Left colon (tissue), 2 donors: ENCODE data around the gene AP5S1. TPM values are rescaled to one million over a fixed set of nuclear protein-coding genes. Genes with fewer than 3 reads are reported as not detected.
"Not testable (repeated sequence)": the region's sequence is repeated elsewhere in the genome, so short reads cannot be mapped to it uniquely, and the experiment has no call there.

ENCODE experiments used
- ATAC-seq: fragments of 200-7000 bp; cut with Tn5 transposase; one replicate; pipeline ENCODE4 v1.9.1; 2020; ENCODE audit warnings: mild to moderate bottlenecking, moderate library complexity
- DNase-seq, 2 donors: peaks; one replicate each; pipeline ENCODE4 v3.0.0-alpha.2; 2020
- intact Hi-C, 2 donors: fragments of 100-400 bp; cut with DNase I in 1 of 2; cut with micrococcal nuclease in 1 of 2; formaldehyde crosslinking; loops; one replicate each; pipeline versions ENCODE4 v1.11.2 to v1.14.0; 2022; cut with DNase I, micrococcal nuclease
- total RNA-seq, 2 donors: library from RNA; stranded (reverse); fragmentation: NEBNext Ultra II Directional; extraction: Animal tissue kit (Norgen Biotek cat#: 25700); gene quantifications; one replicate each; pipeline ENCODE4 v1.2.1, GENCODE V29; 2021
- donor health status: DM: no; HTN: no; CAD: no.
- donor health status: DM: yes; HTN: yes; CAD: no.

Gene AP5S1
- total RNA-seq, 2 donors from 2014 or later = 14.2 to 19.3 TPM

DNA sequence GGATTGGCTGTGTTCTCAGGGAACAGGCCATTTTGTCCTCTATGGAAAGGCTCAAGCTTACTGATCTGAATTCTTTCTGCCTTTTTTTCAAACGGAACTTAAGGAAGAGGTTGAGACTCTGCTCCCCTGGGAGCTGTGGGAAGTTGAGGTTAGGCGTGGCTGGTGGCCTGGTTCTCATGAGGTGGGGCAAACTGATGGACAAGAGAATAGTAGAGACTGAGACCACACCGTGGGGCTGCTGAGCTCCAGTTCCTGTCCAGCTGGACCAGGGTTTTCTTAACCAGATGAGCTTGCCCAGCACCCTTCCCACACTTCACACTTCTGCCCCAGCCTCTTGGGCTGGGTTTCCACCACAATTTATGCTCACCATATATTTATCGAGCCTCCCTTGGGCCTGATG, 6.1 kb downstream of the AP5S1 start:
- DNase-seq (no peak), ATAC-seq (no peak)
- intact Hi-C loops = no loop called here

DNA sequence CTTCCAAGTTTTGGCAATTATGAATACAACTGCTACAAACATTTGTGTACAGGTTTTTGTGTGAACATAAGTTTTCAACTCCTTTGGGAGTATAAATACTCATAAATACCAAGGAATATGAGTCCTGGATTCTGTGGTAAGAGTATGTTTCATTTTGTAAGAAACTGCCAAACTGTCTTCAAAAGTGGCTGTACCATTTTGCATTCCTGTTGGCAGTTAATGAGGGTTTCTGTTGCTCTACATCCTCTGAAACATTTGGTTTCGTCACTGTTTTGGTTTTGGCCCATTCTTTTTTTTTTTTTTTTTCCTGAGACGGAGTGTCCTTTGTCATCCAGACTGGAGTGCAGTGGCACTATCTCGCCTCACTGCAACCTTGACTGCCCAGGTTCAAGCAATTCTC, 8.5 kb downstream of the AP5S1 start:
- intact Hi-C loops = no loop called here
- DNase-seq (no peak), ATAC-seq (no peak)

DNA sequence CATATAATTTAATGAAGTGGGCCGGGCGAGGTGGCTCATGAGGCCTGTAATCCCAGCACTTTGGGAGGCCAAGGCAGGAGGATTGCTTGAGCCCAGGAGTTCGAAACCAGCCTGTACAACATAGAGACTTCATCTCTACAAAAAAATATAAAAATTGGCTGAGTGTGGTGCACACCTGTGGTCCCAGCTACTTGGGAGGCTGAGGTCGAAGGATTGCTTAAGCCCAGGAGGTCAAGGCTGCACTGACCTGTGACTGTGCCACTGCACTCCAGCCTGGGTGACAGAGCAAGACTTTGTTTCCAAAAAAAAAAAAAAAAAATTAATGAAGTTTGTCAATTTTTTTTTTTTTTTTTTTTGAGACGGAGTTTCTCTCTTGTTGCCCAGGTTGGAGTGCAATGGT, 9.5 kb downstream of the AP5S1 start:
- ATAC-seq, DNase-seq, intact Hi-C loops: not testable (repeated sequence)

DNA sequence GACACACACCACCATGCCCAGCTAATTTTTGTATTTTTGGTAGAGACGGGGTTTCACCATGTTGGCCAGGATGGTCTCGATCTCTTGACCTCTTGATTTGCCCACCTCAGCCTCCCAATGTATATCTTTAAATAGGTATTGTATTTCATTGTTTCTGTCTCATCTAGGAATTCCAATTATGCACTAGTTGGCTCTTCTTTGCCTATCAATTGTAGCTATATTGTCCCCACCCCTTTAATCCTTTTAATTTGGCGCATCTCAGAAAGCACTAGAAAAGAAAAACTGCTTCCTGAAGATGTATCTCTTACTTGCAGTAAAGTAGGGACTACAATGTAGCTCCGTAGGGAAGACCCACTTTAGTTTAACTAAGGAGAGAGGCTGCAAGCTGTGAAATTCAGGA, 15.8 kb downstream of the AP5S1 start:
- no peak for ATAC-seq
- DNase-seq = no peak
- intact Hi-C loops = no loop called here

DNA sequence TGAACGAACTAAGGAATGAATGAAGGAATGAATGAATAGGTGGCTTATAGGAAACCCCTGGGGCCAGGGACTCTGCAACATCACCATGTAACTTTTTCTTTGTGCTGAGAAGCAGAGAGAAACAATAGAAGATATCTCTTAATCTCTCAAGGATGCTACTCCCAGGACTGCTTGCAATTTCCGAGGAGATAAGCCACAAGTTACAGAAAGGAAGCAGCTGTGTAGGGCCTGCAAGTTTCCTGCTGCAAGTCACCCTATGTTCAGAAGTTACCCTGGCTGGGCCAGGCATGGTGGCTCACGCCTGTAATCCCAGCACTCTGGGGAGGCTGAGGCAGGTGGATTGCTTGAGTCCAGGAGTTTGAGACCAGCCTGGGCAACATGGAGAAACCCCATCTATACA, 19.0 kb downstream of the AP5S1 start:
- intact Hi-C loops = no loop called here
- DNase-seq = no peak
- ATAC-seq = no peak

DNA sequence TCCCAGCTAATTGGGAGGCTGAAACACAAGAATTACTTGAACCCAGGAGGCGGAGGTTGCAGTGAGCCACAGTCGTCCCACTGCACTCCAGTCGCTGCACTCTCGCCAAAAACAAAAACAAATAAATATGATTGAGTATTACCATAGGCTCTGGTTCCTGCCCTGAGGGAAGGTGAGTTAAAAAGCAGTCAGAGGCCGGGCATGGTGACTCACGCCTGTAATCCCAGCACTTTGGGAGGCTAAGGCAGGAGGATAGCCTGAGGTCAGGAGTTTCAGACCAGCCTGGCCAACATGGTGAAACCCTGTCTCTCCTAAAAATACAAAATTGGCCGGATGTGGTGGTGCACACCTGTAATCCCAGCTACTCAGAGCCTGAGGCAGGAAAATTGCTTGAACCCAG, 19.9 kb downstream of the AP5S1 start:
- DNase-seq, intact Hi-C loops, ATAC-seq: not testable (repeated sequence)

DNA sequence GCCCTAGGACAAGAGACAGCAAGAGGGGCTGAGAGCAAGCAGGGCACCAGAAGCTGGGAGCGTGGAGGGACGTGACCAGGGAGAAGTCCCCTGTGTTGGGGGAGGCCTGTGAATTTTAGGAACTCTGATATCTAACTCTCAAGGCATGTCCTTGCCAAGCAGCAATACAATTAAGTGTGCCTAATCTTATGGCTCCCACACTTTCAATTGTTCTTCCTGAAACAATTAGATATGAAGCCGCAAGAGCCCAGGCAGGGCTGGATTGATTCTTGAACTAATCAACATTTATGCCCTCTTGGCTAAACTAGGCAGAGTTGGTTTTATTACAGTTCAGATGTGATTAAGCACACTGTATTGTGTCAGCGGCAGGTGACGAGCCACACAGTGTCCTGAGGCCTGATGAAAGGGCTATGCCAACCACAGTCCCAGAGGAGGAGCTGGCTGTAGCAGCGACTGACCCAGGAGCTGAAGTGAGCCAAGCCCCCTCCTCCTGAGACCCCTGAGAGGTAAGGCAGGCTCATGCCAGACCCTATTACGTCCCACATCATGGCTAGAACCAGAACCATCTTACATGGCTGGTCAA, 22.1 kb downstream of the AP5S1 start:
- peak; percentile 39 to 56 for DNase-seq
- intact Hi-C loops = no loop called here
- peak; percentile 28 for ATAC-seq

DNA sequence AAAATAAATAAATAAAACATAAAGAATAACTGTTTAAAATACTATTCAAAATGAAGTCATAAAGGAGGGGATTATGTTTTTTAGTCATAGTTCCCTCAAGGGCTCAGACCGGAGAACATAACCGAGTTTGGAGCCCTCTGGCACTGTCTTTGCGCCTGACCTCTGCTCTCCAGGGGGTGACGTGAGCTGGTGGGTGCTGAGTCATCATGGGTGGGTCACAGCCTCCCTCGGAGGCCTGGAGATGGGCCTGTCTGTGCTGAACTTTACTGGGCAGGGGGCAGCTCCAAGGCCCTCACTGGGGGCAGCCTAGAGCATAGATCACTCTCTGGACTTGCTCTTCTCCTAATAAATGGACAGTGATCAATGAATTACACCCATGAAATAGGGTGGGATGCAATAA, 23.1 kb downstream of the AP5S1 start:
- intact Hi-C loops = no loop called here
- ATAC-seq = no peak
- DNase-seq = no peak

DNA sequence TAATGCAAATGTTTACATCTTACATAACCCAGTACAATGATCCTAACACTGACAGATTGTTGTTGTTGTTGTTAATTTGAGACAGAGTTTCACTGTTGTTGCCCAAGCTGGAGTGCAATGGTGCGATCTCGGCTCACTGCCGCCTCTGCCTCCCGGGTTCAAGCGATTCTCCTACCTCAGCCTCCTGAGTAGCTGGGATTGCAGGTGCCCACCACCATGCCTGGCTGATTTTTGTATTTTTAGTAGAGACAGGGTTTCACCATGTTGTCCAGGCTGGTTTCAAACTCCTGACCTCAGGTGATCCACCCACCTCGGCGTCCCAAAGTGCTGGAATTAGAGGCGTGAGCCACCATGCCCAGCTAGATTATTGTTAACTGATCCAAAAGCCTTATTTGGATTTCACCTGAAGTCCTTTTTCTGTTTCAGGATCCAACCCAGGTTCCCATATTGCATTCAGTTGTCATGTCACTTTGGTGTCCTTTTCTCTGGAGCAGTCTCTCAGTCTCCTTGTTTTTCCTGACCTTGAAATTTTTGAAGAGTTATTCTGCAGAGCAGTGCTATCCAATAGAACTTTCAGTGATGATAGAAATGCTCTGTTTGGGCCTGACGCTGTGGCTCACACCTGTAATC, 23.8 kb downstream of the AP5S1 start:
- DNase-seq, ATAC-seq, intact Hi-C loops: not testable (repeated sequence)

DNA sequence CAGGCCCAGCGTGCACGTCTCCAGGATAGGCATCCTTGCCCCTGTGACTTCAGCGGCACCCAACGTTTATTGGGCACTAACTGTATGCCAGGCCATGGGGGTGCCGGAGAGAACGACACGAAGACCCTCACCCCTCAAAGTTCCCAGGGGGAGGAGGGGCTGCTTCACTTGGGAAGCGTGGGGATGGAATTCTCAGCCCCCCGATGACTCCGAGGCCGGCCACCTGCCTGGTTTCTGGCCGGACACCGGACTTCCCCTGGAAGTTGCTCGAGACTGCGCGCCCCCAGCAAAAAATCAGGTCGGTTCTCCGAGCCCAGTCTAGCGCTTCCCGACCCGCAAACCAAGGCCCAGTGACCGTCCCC, 26.0 kb downstream of the AP5S1 start:
- no peak for ATAC-seq
- no peak for DNase-seq
- intact Hi-C loops = no loop called here

DNA sequence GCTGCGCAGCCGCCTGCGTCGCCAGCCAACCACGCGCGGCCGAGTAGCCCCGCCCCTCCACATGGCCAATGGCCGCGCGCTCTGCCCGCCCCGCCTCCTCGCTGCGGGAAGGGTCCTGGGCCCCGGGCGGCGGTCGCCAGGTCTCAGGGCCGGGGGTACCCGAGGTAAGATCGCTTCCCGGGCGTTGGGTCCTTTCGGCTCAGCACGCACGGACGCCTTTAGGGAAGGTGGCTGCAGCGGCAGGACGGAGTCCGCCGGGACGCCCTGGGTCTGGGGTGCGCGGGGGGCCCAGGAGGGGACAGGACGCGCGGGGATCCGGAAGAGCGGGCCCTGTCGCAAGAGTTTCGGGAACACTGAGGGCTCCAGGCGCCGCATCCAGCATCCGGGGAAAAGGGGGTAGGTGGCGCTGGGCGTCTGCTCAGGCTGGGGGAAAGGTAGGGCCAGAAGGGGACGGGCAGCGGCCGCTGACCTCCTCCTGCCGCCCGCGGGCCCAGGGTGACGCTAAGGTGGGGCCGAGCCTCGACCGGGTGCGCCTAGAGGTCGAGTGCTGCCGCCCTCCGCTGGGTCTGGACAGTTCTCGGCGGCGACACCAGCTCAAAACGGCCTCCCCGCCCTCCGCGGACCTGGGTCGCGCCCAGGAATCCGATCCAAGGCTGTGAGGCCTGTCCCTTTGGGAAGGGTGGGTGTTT, 26.5 kb downstream of the AP5S1 start, which contains the start of gene MAVS:
Gene MAVS (plus strand): TSS at position 95 of the 689 bp plus-strand sequence. CDS start 7,791 bp downstream, outside the sequence.
- ATAC-seq (peak; percentile 82), DNase-seq (peak; percentile 91 to 94)
- intact Hi-C loops = no loop called here

DNA sequence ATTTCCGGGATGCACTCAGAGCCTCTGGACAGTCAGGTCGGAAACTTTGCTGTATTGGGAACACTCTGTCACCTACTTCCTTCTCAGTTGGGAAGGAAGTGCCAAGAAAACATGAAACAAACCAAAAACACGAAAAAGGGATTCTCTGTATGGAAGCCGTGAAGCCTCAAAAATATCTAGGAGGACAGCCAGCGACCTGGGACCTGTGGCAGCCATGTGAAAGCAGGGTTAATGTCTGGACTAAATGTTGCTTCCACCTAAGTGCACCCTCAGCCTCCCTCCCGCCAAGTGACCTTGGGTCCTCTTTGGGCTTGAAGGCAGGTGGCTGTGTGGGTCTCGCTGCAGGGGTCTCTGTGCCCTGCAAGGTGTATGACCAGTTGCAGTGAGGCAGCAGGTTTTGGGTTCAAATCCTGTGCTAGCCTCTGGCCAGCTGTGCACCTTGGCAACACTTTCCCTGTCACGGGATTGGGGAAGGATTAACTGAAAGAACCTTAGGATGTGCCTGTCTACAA, 27.1 kb downstream of the AP5S1 start:
- intact Hi-C loops = no loop called here
- no peak for ATAC-seq
- DNase-seq = no peak

DNA sequence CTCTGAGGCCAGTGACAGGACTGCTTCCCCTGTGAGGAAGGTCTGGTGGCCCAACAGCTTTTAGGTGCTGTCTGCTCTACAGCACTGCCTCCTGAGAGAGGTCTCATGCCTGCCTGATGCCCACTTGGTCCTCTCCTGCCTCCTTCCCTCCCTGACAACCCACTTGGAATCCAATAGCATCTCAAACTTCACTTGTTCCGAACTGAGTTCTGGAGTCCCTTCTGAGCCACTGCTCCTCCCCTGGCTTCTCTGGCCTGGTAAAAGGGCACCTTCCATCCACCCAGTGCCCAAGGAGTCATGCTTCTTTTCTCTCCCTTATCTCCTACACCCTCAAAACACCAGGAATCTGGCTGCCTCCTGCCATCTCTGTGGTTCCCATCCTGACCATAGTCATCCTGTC, 28.2 kb downstream of the AP5S1 start:
- ATAC-seq = no peak
- intact Hi-C loops = no loop called here

DNA sequence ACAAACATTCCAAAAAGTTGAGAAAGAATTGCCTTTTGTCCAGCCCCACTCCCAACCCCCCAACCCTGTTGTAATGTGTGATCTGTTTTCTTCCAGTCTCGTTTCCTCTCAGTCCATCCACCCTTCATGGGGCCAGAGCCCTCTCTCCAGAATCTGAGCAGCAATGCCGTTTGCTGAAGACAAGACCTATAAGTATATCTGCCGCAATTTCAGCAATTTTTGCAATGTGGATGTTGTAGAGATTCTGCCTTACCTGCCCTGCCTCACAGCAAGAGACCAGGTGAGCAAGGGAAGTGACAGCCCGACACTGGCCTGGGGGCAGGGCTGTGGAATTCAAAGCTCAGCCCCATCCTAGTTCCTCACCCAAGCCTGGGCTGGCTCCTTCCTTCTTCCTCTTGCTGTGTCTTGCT, 34.1 kb downstream of the AP5S1 start:
- peak; percentile 71 for ATAC-seq

More for the DNA sequence above, 28.2 kb downstream of the AP5S1 start:
- no peak for DNase-seq

DNA sequence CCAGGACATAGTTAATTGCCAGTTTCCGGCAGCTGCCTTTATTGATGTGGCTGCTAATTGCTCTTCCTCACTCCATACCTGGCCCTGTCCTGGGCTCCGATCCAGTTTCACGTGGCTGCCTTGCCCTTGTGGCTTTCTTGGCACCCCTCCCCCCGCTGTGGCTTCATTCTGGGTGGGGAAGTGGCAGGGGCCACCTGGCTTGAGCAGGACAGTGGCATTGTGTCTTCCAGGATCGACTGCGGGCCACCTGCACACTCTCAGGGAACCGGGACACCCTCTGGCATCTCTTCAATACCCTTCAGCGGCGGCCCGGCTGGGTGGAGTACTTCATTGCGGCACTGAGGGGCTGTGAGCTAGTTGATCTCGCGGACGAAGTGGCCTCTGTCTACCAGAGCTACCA, 37.1 kb downstream of the AP5S1 start:
- DNase-seq (peak in 1 of 2 donors; percentile 37), ATAC-seq (peak; percentile 40)
- intact Hi-C loops = no loop called here

More for the DNA sequence above, 34.1 kb downstream of the AP5S1 start:
- intact Hi-C loops = no loop called here
- DNase-seq = no peak

DNA sequence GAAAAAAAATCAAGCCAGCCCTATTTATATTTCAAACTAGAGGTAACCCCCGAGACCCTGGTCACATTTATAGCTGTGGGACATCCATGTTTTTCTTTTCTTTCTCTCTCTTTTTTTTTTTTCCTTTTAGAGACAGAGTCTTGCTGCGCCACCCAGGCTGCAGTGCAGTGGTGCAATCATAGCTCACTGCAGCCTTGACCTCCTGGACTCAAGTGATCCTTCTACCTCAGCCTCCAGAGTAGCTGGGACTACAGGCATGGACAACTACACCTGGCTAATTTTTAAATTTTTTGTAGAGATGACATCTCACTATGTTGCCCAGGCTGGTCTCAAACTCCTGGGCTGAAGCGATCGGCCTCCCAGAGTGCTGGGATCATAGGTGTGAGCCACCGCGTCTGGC, 38.3 kb downstream of the AP5S1 start:
- intact Hi-C loops = no loop called here
- no peak for ATAC-seq
- no peak for DNase-seq

DNA sequence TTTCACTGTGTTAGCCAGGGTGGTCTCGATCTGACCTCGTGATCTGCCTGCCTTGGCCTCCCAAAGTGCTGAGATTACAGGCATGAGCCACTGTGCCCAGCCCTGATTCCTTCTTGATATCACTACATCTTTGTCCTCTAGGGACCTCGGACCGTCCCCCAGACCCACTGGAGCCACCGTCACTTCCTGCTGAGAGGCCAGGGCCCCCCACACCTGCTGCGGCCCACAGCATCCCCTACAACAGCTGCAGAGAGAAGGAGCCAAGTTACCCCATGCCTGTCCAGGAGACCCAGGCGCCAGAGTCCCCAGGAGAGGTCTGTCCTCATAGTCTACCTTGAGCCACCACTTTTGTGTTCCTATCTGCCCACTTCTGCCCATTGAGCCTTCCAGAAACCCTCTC, 40.8 kb downstream of the AP5S1 start:
- ATAC-seq = no peak
- no peak for DNase-seq
- intact Hi-C loops = no loop called here

DNA sequence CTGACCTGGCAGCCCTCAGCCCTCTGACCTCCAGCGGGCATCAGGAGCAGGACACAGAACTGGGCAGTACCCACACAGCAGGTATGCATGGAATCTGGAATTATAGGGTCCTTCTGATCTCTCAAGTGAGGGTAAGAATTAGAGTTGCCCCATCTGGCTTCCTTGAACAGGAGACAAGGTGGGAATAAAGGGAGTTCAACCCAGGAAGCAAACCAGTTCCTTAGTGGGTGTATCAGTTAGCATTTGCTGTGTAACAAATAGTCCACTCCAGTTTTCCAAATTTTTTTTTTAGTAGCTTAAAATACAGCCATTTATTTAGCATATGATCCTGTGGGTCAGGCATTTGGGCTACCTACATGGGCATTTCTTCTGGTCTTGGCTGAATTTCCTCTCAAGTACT, 42.0 kb downstream of the AP5S1 start:
- no peak for ATAC-seq
- DNase-seq = no peak
- intact Hi-C loops = no loop called here

DNA sequence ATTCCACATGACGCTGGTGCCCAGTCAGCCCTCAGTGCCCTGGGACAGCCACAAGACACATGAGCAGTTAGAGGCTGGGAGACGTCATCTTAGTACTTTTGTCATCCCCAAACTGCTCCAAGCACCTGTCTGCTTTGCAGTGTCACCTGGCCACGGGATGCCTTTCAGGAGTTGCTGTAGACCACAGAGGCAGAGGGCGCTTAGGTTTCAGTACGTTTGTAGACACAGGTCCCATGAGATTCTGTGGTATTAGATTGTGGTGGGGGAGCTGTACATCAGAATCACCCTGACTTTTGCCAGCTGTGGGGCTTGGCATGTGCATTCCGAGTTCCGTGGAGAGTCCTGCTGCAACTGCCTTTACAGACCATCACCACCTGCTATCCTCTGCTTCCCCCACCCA, 43.0 kb downstream of the AP5S1 start:
- intact Hi-C loops = no loop called here
- DNase-seq (no peak), ATAC-seq (no peak)

DNA sequence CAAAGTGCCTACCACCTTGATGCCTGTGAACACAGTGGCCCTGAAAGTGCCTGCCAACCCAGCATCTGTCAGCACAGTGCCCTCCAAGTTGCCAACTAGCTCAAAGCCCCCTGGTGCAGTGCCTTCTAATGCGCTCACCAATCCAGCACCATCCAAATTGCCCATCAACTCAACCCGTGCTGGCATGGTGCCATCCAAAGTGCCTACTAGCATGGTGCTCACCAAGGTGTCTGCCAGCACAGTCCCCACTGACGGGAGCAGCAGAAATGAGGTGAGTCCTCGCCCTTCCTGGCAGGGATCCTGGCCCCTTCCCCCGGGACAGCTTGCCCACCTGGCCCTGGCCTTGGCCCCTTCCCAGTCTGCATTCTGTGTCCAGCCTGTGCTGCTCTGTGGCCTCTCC, 44.2 kb downstream of the AP5S1 start:
- ATAC-seq (no peak), DNase-seq (no peak)
- intact Hi-C loops = no loop called here
